NCI-H1436 (cell line): Measurements from ENCODE around the gene CDH2.

ENCODE experiments used
- DNase-seq: peaks from one replicate; lab custom pipeline; 2025; lab: John Stamatoyannopoulos, UW

The CDH2 gene

GRCh38 chr18:28168725-28169124 lies 8.2 kb downstream of the CDH2 start:
- DNase-seq: no peak

GRCh38 chr18:28167835-28168349 lies 9.0 kb downstream of the CDH2 start:
- DNase-seq: no peak

- DNase-seq: no peak
Measured at GRCh38 chr18:28164771-28165483, 12.0 kb downstream of the CDH2 start.

GRCh38 chr18:28163201-28163775 lies 13.6 kb downstream of the CDH2 start:
- DNase-seq: no peak

- no peak for DNase-seq
Measured at GRCh38 chr18:28161608-28162599, 15.0 kb downstream of the CDH2 start.

GRCh38 chr18:28159055-28159454 lies 17.9 kb downstream of the CDH2 start:
- DNase-seq: no peak

GRCh38 chr18:28158083-28158581 lies 18.8 kb downstream of the CDH2 start:
- no peak for DNase-seq

- DNase-seq: no peak
Measured at GRCh38 chr18:28153485-28154065, 23.4 kb downstream of the CDH2 start.

- DNase-seq: no peak
Measured at GRCh38 chr18:28152754-28153153, 24.2 kb downstream of the CDH2 start.

- DNase-seq: no peak
Measured at GRCh38 chr18:28152354-28152753, 24.6 kb downstream of the CDH2 start.

GRCh38 chr18:28151434-28151833 lies 25.5 kb downstream of the CDH2 start:
- DNase-seq: no peak

GRCh38 chr18:28150925-28151324 lies 26.0 kb downstream of the CDH2 start:
- DNase-seq: no peak

GRCh38 chr18:28149810-28150420 lies 27.0 kb downstream of the CDH2 start:
- DNase-seq: no peak

- no peak for DNase-seq
Measured at GRCh38 chr18:28147674-28148171, 29.2 kb downstream of the CDH2 start.

GRCh38 chr18:28143725-28144124 lies 33.2 kb downstream of the CDH2 start:
- no peak for DNase-seq

GRCh38 chr18:28138816-28139215 lies 38.1 kb downstream of the CDH2 start:
- no peak for DNase-seq

GRCh38 chr18:28136071-28136470 lies 40.9 kb downstream of the CDH2 start:
- no peak for DNase-seq

- no peak for DNase-seq
Measured at GRCh38 chr18:28134774-28135173, 42.2 kb downstream of the CDH2 start.

- DNase-seq: no peak
Measured at GRCh38 chr18:28132084-28132483, 44.8 kb downstream of the CDH2 start.

GRCh38 chr18:28128659-28128980 lies 48.3 kb downstream of the CDH2 start:
- DNase-seq: no peak
